Kidney (tissue), 14 donors: ENCODE data around the gene SLC39A9. TPM values are rescaled to one million over a fixed set of nuclear protein-coding genes. Genes with fewer than 3 reads are reported as not detected.
A peak's percentile ranks its signal among the peaks of the same experiment; 100 is the strongest.

Source experiments
- DNase-seq, 5 donors: peaks; one replicate each; pipeline ENCODE4 v3.0.0-alpha.2; 2013 to 2020
- FAIRE-seq: peaks from 2 replicates; lab custom pipeline; 2012; peaks lifted over from hg19 to GRCh38; lab: Jason Lieb, UNC
- H3K27ac ChIP-seq, 2 donors: one replicate each; pipeline ENCODE4 v1.7.0; 2013; ENCODE audit warnings: low read depth in 2 of 2, low read length in 2 of 2, inconsistent platforms in 1 of 2
- H3K27me3 ChIP-seq: one replicate; pipeline ENCODE4 v1.7.1; 2013; ENCODE audit warnings: low read length, inconsistent platforms; ENCODE audit not compliant: control insufficient read depth, insufficient read depth
- H3K36me3 ChIP-seq, 3 donors: one replicate each; pipeline versions ENCODE4 v1.7.0 to v1.7.1; 2013; ENCODE audit warnings: low read length in 3 of 3, control low read depth in 1 of 3, inconsistent platforms in 1 of 3; ENCODE audit not compliant: insufficient read depth in 3 of 3, control insufficient read depth in 2 of 3
- H3K4me1 ChIP-seq, 3 donors: one replicate each; pipeline versions ENCODE4 v1.7.0 to v1.7.1; 2013; ENCODE audit warnings: low read length in 3 of 3, inconsistent platforms in 1 of 3, low read depth in 1 of 3; ENCODE audit not compliant: control insufficient read depth in 2 of 3, insufficient read depth in 2 of 3
- H3K4me3 ChIP-seq, 3 donors: one replicate each; pipeline versions ENCODE4 v1.7.0 to v1.8.1; 2013; ENCODE audit warnings: low read length in 3 of 3, control low read depth in 1 of 3, inconsistent platforms in 1 of 3
- H3K9ac ChIP-seq, 3 donors: one replicate each; pipeline versions ENCODE4 v1.7.0 to v1.7.1; 2013; ENCODE audit warnings: low read length in 3 of 3, control low read depth in 1 of 3, inconsistent platforms in 1 of 3
- H3K9me3 ChIP-seq, 3 donors: one replicate each; pipeline versions ENCODE4 v1.7.0 to v1.7.1; 2013; ENCODE audit warnings: low read length in 3 of 3, control low read depth in 1 of 3, inconsistent platforms in 1 of 3; ENCODE audit not compliant: control insufficient read depth in 2 of 3, insufficient read depth in 1 of 3
- intact Hi-C: fragments of 100-400 bp; cut with DNase I; formaldehyde crosslinking; loops from one replicate; pipeline ENCODE4 v1.11.1; 2022
- polyA plus RNA-seq: library from polyadenylated mRNA; stranded (reverse); fragments of 350-450 nt; fragmentation: Illumina TruSeq; extraction: RNeasy Lipid Tissue Mini Kit (QIAGEN cat#74804); gene quantifications from one replicate; pipeline ENCODE4 v1.2.3, GENCODE V29; 2014; ENCODE audit warnings: low read depth, low replicate concordance; ENCODE audit not compliant: insufficient read depth
- total RNA-seq: library from RNA; stranded (reverse); fragmentation: NEBNext Ultra II Directional; extraction: Animal tissue kit (Norgen Biotek cat#: 25700); gene quantifications from one replicate; pipeline ENCODE4 v1.2.1, GENCODE V29; 2021
- TF ChIP-seq, protein P1 (sequence below): IDR thresholded peaks from 3 replicates; pipeline ENCODE4 v1.5.1; 2012; ENCODE audit warnings: mild to moderate bottlenecking, moderate library complexity, borderline replicate concordance; ENCODE audit not compliant: insufficient read depth; ENCODE audit errors: extremely low read depth
- donor health status: control.
- donor health status: control.
- donor health status: control.
- donor health status: control.
- donor health status: control.
- donor health status: DM: yes; HTN: yes; CAD: no.
- donor health status: Normal renal cell carcinoma (clear cell type).

Gene SLC39A9
- total and polyA plus RNA-seq, 2 donors from 2014 or later: 45.9 to 77.7 TPM

GRCh38 chr14:69489495-69489894, 91.0 kb downstream of the SLC39A9 start:
- Histone ChIP-seq H3K9me3 (no peaks in the 10 kb centered on the region), H3K27me3 (peaks cover 4% of the 10 kb centered on the region), H3K27ac (no peak overlapping the region), H3K4me1 (peaks cover 0 to 3% (median 0%) of the 10 kb centered on the region in 3 donors), H3K36me3 (no peaks in the 10 kb centered on the region), H3K9ac (no peak overlapping the region), H3K4me3 (no peak overlapping the region)
- intact Hi-C loops: no loop called here
- TF ChIP-seq, protein P1, sequence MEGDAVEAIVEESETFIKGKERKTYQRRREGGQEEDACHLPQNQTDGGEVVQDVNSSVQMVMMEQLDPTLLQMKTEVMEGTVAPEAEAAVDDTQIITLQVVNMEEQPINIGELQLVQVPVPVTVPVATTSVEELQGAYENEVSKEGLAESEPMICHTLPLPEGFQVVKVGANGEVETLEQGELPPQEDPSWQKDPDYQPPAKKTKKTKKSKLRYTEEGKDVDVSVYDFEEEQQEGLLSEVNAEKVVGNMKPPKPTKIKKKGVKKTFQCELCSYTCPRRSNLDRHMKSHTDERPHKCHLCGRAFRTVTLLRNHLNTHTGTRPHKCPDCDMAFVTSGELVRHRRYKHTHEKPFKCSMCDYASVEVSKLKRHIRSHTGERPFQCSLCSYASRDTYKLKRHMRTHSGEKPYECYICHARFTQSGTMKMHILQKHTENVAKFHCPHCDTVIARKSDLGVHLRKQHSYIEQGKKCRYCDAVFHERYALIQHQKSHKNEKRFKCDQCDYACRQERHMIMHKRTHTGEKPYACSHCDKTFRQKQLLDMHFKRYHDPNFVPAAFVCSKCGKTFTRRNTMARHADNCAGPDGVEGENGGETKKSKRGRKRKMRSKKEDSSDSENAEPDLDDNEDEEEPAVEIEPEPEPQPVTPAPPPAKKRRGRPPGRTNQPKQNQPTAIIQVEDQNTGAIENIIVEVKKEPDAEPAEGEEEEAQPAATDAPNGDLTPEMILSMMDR: no peak
- no peak for FAIRE-seq
- peak in 1 of 5 donors; percentile 15 for DNase-seq

DNA sequence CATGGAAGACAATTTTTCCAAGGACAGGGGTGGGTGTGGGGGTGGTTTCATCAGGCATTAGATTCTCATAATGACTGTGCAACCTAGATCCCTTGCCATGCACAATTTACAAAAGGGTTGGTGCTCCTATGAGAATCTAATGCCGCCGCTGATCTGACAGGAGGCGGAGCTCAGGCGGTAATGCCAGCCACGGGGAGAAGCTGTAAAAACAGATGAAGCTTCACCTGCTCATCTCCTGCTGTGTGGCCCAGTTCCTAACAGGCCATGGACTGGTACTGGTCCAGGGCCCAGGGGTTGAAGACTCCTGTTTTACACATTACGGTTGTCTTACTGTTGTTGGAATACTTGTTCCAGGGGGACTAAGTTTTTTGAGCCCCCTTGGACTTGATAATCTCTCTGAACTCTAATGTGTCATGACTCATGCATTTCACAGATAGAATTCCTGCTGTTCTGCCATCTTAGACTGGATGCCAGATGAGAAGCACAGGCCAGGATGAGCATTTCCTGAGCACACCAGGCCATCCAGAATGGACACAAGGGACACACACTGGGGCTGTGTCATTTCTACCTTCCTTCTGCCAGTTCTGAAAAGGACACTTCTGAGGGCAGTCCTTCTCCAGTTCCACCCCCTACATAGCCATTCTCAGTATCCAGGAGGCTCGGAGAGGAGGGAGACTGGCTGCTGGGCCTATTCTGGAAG, 91.9 kb downstream of the SLC39A9 start:
- no peaks in the 10 kb centered on the region for H3K36me3 ChIP-seq
- DNase-seq: peak in 1 of 5 donors; percentile 5
- H3K9ac ChIP-seq: no peak overlapping the region
- H3K4me1 ChIP-seq: no peaks in the 10 kb centered on the region
- TF ChIP-seq, protein P1: no peak
- intact Hi-C loops: no loop called here
- no peaks in the 10 kb centered on the region for H3K9me3 ChIP-seq
- H3K27ac ChIP-seq: no peak overlapping the region
- FAIRE-seq: no peak
- H3K4me3 ChIP-seq: no peak overlapping the region
- H3K27me3 ChIP-seq: no peaks in the 10 kb centered on the region

- Histone ChIP-seq H3K9ac (no peak overlapping the region), H3K4me3 (no peak overlapping the region), H3K27ac (no peak overlapping the region), H3K9me3 (no peaks in the 10 kb centered on the region), H3K36me3 (no peaks in the 10 kb centered on the region), H3K27me3 (no peaks in the 10 kb centered on the region), H3K4me1 (no peaks in the 10 kb centered on the region)
- TF ChIP-seq, protein P1: no peak
- FAIRE-seq (no peak), DNase-seq (no peak)
- intact Hi-C loops: no loop called here
These were observed 92.7 kb downstream of the SLC39A9 start for GRCh38 chr14:69491193-69491592.

- TF ChIP-seq, protein P1: no peak
These were observed 94.5 kb downstream of the SLC39A9 start for GRCh38 chr14:69493038-69493437.

More at GRCh38 chr14:69493038-69493437, 94.5 kb downstream of the SLC39A9 start:
- FAIRE-seq: no peak
- H3K9ac ChIP-seq: no peak overlapping the region
- H3K36me3 ChIP-seq: no peaks in the 10 kb centered on the region
- DNase-seq: peak in 1 of 5 donors; percentile 2
- intact Hi-C loops: no loop called here
- no peaks in the 10 kb centered on the region for H3K27me3 ChIP-seq
- no peak overlapping the region for H3K4me3 ChIP-seq
- no peaks in the 10 kb centered on the region for H3K9me3 ChIP-seq
- no peak overlapping the region for H3K27ac ChIP-seq
- H3K4me1 ChIP-seq: no peaks in the 10 kb centered on the region
